Thyroid gland (tissue), 4 donors: Measurements from ENCODE around the gene SLC25A28. TPM values are rescaled to one million over a fixed set of nuclear protein-coding genes. Genes with fewer than 3 reads are reported as not detected.

Source experiments
- DNase-seq, 2 donors: peaks; one replicate each; pipeline ENCODE4 v3.0.0-alpha.2; 2019
- H3K27ac ChIP-seq, 3 donors: fragments of 200-600 bp; sonication (generic); 1 replicate in 2 of 3; 2 replicates in 1 of 3; pipeline ENCODE4 v1.5.1; 2016 to 2019; ENCODE audit warnings: mild to moderate bottlenecking in 1 of 3, moderate library complexity in 1 of 3
- H3K27me3 ChIP-seq: fragments of 200-600 bp; sonication (generic); one replicate; pipeline ENCODE4 v1.5.1; 2019
- H3K36me3 ChIP-seq, 2 donors: fragments of 200-600 bp; sonication (generic); one replicate each; pipeline ENCODE4 v1.5.1; 2016 to 2019
- H3K4me1 ChIP-seq, 2 donors: fragments of 200-600 bp; sonication (generic); one replicate each; pipeline ENCODE4 v1.5.1; 2017 to 2019
- H3K4me3 ChIP-seq, 3 donors: fragments of 200-600 bp; sonication (generic); replicated peaks in 1 of 3; 1 replicate in 2 of 3; 2 replicates in 1 of 3; pipeline ENCODE4 v1.5.1; 2016; ENCODE audit warnings: mild to moderate bottlenecking in 1 of 3
- H3K9me3 ChIP-seq: fragments of 200-600 bp; sonication (generic); one replicate; pipeline ENCODE4 v1.5.1; 2017
- POLR2A ChIP-seq, 2 donors: fragments of 450-650 bp; IDR thresholded peaks; one replicate each; pipeline ENCODE4 v1.6.1; 2017; ENCODE audit warnings: antibody characterized with exemption in 2 of 2, mild to moderate bottlenecking in 2 of 2, moderate library complexity in 1 of 2
- WGBS, 2 donors: methylation state at CpG; one replicate each; pipeline ENCODE4 v1.1.5; 2017; 5-methylcytosine and 5-hydroxymethylcytosine counted together
- intact Hi-C: fragments of 100-400 bp; cut with DNase I; formaldehyde crosslinking; loops from one replicate; pipeline ENCODE4 v1.15.1; 2023
- total RNA-seq, 4 donors: library from RNA; depleted of rRNA; stranded (reverse); fragments of >200 nt; gene quantifications; one replicate each; pipeline ENCODE4 v1.2.3, GENCODE V29; 2016
- TF ChIP-seq, protein P1 (sequence below), 6 experiments: fragments of 200-600 bp in 3 of 6; fragments of 450-650 bp in 3 of 6; sonication (generic) in 3 of 6; IDR thresholded peaks; one replicate each; pipeline ENCODE4 v1.5.1; 2016 to 2019; ENCODE audit warnings: antibody characterized with exemption in 6 of 6, mild to moderate bottlenecking in 2 of 6, inconsistent platforms in 1 of 6, moderate library complexity in 1 of 6

The SLC25A28 gene
- total RNA-seq, 4 donors from 2014 or later, result 10.1 to 28.2 (median 19.2) TPM

DNA sequence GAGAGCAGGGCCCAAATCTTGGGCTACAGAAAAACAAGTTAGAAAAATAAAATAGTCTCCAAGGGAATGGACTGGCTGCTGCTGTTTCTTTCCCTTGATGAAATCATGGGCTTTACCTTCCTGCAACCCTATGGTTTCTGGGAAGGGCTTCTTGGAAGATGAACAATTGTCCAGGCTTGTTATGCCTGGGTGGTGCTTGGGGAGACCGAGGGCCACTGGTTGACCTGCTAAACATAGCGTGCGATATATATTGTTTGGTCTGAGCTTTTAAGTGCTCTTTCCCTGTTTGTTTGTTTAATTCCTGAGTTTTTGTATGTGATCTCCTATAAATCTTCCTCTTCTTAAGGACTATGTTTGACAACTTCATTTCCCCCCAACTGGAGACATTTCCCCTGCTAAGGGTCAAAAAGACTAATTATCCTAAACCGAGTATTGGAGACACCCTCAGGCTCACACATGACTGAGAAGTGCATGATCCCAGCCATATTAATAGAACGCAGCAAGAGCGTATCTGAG lies 37.9 kb downstream of the SLC25A28 start:
- Histone ChIP-seq H3K9me3 (no peaks in the 10 kb centered on the region), H3K4me1 (no peaks in the 10 kb centered on the region), H3K27ac (no peak overlapping the region), H3K36me3 (no peaks in the 10 kb centered on the region), H3K4me3 (no peak overlapping the region), H3K27me3 (no peaks in the 10 kb centered on the region)
- intact Hi-C loops, result no loop called here
- TF ChIP-seq, protein P1, sequence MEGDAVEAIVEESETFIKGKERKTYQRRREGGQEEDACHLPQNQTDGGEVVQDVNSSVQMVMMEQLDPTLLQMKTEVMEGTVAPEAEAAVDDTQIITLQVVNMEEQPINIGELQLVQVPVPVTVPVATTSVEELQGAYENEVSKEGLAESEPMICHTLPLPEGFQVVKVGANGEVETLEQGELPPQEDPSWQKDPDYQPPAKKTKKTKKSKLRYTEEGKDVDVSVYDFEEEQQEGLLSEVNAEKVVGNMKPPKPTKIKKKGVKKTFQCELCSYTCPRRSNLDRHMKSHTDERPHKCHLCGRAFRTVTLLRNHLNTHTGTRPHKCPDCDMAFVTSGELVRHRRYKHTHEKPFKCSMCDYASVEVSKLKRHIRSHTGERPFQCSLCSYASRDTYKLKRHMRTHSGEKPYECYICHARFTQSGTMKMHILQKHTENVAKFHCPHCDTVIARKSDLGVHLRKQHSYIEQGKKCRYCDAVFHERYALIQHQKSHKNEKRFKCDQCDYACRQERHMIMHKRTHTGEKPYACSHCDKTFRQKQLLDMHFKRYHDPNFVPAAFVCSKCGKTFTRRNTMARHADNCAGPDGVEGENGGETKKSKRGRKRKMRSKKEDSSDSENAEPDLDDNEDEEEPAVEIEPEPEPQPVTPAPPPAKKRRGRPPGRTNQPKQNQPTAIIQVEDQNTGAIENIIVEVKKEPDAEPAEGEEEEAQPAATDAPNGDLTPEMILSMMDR (IDR thresholded peaks at IDR 0.05), result no peak
- TF ChIP-seq POLR2A (IDR thresholded peaks at IDR 0.05), result no peak
- 48 to 52% methylated on average over 6 of the region's 6 CpGs for WGBS, 2 donors
- no peak for DNase-seq

DNA sequence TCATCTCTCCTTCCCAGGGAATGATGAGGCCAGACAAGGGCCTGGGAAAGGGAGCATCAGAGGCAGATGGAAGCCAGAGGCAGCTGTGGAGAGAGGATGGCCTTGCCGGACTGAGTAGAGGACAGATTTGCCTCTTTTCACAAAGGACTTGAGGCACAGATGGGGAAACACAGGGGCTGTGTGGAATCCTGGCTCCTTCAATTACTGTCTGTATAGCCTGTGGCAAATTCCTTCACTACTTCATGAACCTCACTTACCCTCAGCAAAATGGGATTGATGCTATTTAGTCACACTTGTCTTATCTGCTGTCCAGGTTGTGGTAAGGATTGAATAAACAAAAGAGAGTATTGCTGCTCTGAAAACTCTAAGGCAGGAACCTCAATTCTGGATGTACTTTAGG lies 40.3 kb downstream of the SLC25A28 start:
- TF ChIP-seq, protein P1 (IDR thresholded peaks at IDR 0.05), result no peak
- TF ChIP-seq POLR2A (IDR thresholded peaks at IDR 0.05), result no peak
- no peaks in the 10 kb centered on the region for H3K27me3 ChIP-seq

DNA sequence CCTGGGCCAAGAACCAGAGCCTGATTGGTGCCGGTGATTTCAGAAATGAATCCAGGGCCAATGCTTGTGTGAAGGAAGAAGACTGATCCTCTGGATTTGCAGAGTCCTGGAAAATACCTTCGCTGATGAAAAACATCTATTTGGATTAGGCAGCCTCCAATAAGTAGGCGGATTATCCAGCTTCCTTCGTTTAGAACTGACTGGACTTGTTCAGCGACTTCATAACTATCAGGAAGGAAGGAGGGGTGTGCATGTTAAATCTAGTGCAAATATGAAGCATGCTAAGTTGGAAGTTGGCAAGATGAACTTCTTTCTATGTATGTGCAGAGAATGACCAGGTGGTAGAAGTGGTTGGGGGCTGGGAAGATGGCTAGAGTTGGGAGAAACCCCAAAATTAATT lies 46.4 kb downstream of the SLC25A28 start:
- intact Hi-C loops, result no loop called here
- WGBS, 2 donors, result 65 to 66% methylated on average over 5 of the region's 5 CpGs
- TF ChIP-seq POLR2A (IDR thresholded peaks at IDR 0.05), result no peak
- TF ChIP-seq, protein P1 (IDR thresholded peaks at IDR 0.05), result no peak
- Histone ChIP-seq H3K9me3 (no peaks in the 10 kb centered on the region), H3K4me1 (peaks cover 4 to 8% of the 10 kb centered on the region in 2 donors), H3K27ac (no peak overlapping the region), H3K27me3 (no peaks in the 10 kb centered on the region), H3K4me3 (no peak overlapping the region), H3K36me3 (no peaks in the 10 kb centered on the region)
- DNase-seq, result no peak

More for the DNA sequence above, 40.3 kb downstream of the SLC25A28 start:
- Histone ChIP-seq H3K9me3 (no peaks in the 10 kb centered on the region), H3K4me3 (no peak overlapping the region), H3K27ac (no peak overlapping the region), H3K36me3 (no peaks in the 10 kb centered on the region), H3K4me1 (no peaks in the 10 kb centered on the region)
- intact Hi-C loops, result no loop called here
- WGBS, 2 donors, result 80 to 84% methylated on average over 1 of the region's 1 CpG
- no peak for DNase-seq

DNA sequence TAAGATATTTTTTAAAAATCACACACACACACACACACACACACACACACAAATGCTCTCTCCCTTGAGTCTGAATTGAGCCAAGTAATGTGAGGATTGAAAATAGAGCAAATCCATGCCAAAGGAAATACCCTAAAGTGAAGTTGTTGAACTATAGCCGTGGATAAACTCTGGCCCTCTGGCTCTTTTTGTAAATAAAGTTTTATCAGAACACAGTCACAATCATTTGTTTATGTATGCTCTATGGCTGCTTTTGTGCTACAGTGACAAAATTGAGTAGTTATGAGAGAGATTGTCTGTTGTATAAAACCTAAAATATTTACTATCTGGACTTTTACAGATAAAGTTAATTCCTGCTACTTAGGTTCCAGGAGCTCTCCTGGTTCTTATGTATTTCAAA lies 48.4 kb downstream of the SLC25A28 start:
- H3K9me3 ChIP-seq, result no peaks in the 10 kb centered on the region
- intact Hi-C loops, result no loop called here
- H3K4me1 ChIP-seq, result peaks cover 4 to 8% of the 10 kb centered on the region in 2 donors
- DNase-seq, result no peak
- H3K27me3 ChIP-seq, result no peaks in the 10 kb centered on the region
- WGBS, 2 donors, result 79 to 82% methylated on average over 1 of the region's 1 CpG
- no peak for TF ChIP-seq POLR2A (IDR thresholded peaks at IDR 0.05)
- TF ChIP-seq, protein P1 (IDR thresholded peaks at IDR 0.05), result no peak
- no peak overlapping the region for H3K4me3 ChIP-seq
- no peak overlapping the region for H3K27ac ChIP-seq
- no peaks in the 10 kb centered on the region for H3K36me3 ChIP-seq

DNA sequence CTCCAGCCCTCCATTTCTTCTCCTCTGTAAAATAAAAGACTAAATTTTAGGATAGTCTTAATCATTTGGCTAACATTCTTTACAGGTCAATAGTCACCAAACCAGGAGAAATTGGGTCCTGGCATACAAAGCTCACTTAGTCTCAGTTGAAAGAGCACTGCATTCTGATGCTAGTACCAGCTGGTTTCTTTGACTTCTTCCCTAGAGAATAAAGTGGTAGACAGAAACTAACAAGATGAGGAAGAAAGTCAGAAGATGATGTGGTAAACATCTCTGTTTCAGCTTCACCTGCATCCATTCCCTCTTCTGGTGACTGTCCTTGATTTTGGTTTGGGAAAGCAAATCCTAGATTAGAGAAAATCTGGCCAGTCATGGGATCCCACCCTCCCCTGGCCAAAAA lies 50.3 kb downstream of the SLC25A28 start:
- no peak overlapping the region for H3K4me3 ChIP-seq
- no peaks in the 10 kb centered on the region for H3K9me3 ChIP-seq
- peak overlapping the region; percentile 4 to 27 (median 15) for H3K27ac ChIP-seq
- TF ChIP-seq POLR2A (IDR thresholded peaks at IDR 0.05), result no peak
- TF ChIP-seq, protein P1 (IDR thresholded peaks at IDR 0.05), result no peak
- no peaks in the 10 kb centered on the region for H3K27me3 ChIP-seq
- no peaks in the 10 kb centered on the region for H3K36me3 ChIP-seq
- peak; percentile 9 to 14 for DNase-seq
- intact Hi-C loops, result no loop called here
- peaks cover 4 to 8% of the 10 kb centered on the region in 2 donors for H3K4me1 ChIP-seq
